Nephron progenitor cell (in vitro differentiated cells): Measurements from ENCODE around the gene CHD2.

Source experiments
- DNase-seq: peaks from one replicate; pipeline ENCODE4 v3.0.0; 2021
- H3K27ac Mint-ChIP-seq: 2 replicates; pipeline ENCODE4 v1.8.0; 2021; ENCODE audit warnings: mild to moderate bottlenecking, moderate library complexity, mixed read lengths
- H3K27me3 Mint-ChIP-seq: 2 replicates; pipeline ENCODE4 v1.8.0; 2021; ENCODE audit warnings: mild to moderate bottlenecking, low read depth, mixed read lengths; ENCODE audit not compliant: poor library complexity
- H3K36me3 Mint-ChIP-seq: 2 replicates; pipeline ENCODE4 v1.8.0; 2021; ENCODE audit warnings: low read depth, mixed read lengths
- H3K4me1 Mint-ChIP-seq: 2 replicates; pipeline ENCODE4 v1.8.0; 2021; ENCODE audit warnings: mixed read lengths
- H3K4me3 Mint-ChIP-seq: 2 replicates; pipeline ENCODE4 v1.8.0; 2021; ENCODE audit warnings: mild to moderate bottlenecking, moderate library complexity, mixed read lengths
- H3K9me3 Mint-ChIP-seq: 2 replicates; pipeline ENCODE4 v1.8.0; 2021; ENCODE audit warnings: mild to moderate bottlenecking, moderate library complexity, mixed read lengths
- CTCF ChIP-seq: fragments of 200-600 bp; sonication (generic); IDR thresholded peaks from 2 replicates; pipeline ENCODE4 v1.5.0; 2021; ENCODE audit warnings: antibody characterized with exemption

CHD2 gene

GRCh38 chr15:92958105-92958504, 58.0 kb downstream of the CHD2 start:
- no peak overlapping the region for H3K27ac Mint-ChIP-seq
- TF ChIP-seq CTCF: no peak
- no peak overlapping the region for H3K4me3 Mint-ChIP-seq
- peaks cover 31% of the 10 kb centered on the region for H3K9me3 Mint-ChIP-seq
- H3K36me3 Mint-ChIP-seq: peaks cover 99% of the 10 kb centered on the region
- no peak for DNase-seq
- H3K27me3 Mint-ChIP-seq: peaks cover 3% of the 10 kb centered on the region
- H3K4me1 Mint-ChIP-seq: no peaks in the 10 kb centered on the region

- peaks cover 99% of the 10 kb centered on the region for H3K36me3 Mint-ChIP-seq
These were observed 59.1 kb downstream of the CHD2 start for GRCh38 chr15:92959219-92959618.

GRCh38 chr15:92960996-92961681, 61.0 kb downstream of the CHD2 start:
- peak overlapping the region; percentile 57 for H3K27ac Mint-ChIP-seq
- TF ChIP-seq CTCF: no peak
- H3K4me1 Mint-ChIP-seq: no peaks in the 10 kb centered on the region
- peaks cover 3% of the 10 kb centered on the region for H3K27me3 Mint-ChIP-seq
- H3K9me3 Mint-ChIP-seq: peaks cover 33% of the 10 kb centered on the region
- H3K4me3 Mint-ChIP-seq: no peak overlapping the region
- DNase-seq: no peak
- peaks cover 98% of the 10 kb centered on the region for H3K36me3 Mint-ChIP-seq

More at GRCh38 chr15:92959219-92959618, 59.1 kb downstream of the CHD2 start:
- peaks cover 3% of the 10 kb centered on the region for H3K27me3 Mint-ChIP-seq
- no peak overlapping the region for H3K4me3 Mint-ChIP-seq
- no peak for TF ChIP-seq CTCF
- H3K4me1 Mint-ChIP-seq: no peaks in the 10 kb centered on the region
- DNase-seq: no peak
- H3K9me3 Mint-ChIP-seq: peaks cover 33% of the 10 kb centered on the region
- no peak overlapping the region for H3K27ac Mint-ChIP-seq

- TF ChIP-seq CTCF: no peak
- Mint-ChIP-seq H3K4me3 (no peak overlapping the region), H3K36me3 (peaks cover 98% of the 10 kb centered on the region), H3K9me3 (peaks cover 30% of the 10 kb centered on the region), H3K27me3 (peaks cover 3% of the 10 kb centered on the region), H3K4me1 (no peaks in the 10 kb centered on the region), H3K27ac (peak overlapping the region; percentile 66)
- DNase-seq: no peak
These were observed 62.8 kb downstream of the CHD2 start for GRCh38 chr15:92962914-92963313.

DNA sequence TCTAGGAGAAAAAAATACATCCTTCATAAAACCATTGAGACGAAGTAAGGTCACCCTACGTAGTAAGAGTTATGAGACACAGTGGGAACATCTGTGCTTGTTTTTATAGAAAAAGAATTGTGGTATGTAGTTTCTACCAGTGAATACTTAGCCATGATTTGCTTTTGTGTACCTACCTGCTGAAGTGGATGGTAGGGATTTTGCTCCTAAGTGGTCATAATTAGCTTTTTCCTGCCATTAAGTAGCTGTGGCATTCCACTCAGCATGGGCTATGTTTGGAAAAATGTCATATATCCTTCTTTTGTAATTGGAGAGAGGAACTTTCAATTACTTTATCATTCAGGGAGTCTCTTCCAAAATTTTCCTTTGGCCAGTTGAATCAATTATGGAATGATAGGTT, 63.7 kb downstream of the CHD2 start:
- Mint-ChIP-seq H3K36me3 (peaks cover 98% of the 10 kb centered on the region), H3K4me3 (no peak overlapping the region), H3K4me1 (no peaks in the 10 kb centered on the region), H3K9me3 (peaks cover 26% of the 10 kb centered on the region), H3K27me3 (peaks cover 3% of the 10 kb centered on the region), H3K27ac (peak overlapping the region; percentile 51)
- no peak for TF ChIP-seq CTCF
- DNase-seq: no peak
